HG03442 (cell line): Measurements from ENCODE around the gene WRAP73.
A peak's percentile ranks its signal among the peaks of the same experiment; 100 is the strongest.
"Not testable (repeated sequence)": the region's sequence is repeated elsewhere in the genome, so short reads cannot be mapped to it uniquely, and the experiment has no call there.

Experiments used
- ATAC-seq: cut with Tn5 transposase; IDR thresholded peaks from one replicate; pipeline ENCODE4 v1.9.1; 2021; ENCODE audit warnings: mild to moderate bottlenecking, moderate library complexity; ENCODE audit not compliant: unreplicated experiment

WRAP73 gene

DNA sequence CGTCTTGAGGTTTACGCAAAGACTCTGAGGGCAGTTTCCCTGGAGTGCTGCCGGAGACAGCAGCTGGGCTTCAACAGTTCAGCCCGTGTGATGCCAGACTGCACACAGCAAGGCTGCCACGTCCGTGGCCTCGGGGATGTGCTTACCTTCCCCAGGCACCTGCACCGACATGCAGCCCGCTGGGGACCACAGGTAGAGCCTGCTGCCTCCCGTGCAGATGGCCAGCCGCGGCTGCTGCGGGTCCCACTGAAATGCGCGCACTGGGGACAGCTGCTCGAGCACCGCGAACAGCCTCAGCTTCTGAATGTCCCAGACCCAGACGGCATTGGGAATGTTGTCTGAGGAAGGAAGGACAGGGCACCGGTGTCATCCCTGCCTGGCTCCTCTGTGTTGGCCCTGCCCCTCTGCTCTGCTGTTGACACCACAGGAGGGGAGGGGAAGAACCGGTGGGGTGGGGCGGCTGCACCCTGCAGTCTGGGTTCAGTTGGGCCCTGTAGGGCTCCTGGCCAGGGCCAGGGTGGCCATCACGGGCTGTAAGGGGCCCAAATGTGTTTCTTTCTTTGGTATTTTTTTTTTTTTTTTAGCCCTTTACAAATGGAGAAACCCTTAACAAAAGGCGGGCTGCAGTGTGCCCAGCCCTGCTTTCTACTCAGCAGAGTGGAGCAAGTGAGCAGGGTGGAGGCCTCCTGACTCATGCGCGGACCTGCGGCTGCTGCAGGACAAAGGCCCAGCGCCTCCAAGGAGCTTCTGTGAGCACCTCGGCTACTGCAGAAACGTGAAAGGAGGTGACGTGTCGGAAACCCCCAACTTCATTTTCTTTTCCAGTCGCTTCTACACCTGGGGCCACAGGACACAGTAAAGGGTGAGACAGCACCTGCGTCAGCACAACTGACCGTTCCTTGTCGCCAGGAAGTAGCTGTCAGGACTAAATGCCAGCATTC lies 18.3 kb downstream of the WRAP73 start:
- ATAC-seq, result no peak

DNA sequence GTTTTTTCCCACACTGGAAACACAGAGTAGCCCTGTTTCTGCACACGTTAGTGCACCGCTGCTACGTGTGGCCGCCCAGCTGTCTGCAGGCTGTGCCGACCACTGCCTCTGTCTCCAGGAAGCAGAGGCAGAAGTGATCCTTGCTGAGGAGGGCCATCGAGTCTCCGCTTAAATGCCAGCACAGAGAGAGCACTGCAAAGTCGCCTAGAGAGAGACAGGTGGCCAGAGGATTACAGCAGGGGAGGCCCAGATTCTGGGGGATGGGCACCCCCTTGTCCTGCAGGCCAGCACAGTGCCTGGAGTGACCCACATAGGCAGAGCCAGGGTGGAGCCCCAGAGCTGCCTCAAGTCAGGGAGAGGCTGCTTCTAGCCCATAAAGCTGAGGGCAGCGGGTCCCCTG lies 19.0 kb downstream of the WRAP73 start:
- ATAC-seq, result no peak

DNA sequence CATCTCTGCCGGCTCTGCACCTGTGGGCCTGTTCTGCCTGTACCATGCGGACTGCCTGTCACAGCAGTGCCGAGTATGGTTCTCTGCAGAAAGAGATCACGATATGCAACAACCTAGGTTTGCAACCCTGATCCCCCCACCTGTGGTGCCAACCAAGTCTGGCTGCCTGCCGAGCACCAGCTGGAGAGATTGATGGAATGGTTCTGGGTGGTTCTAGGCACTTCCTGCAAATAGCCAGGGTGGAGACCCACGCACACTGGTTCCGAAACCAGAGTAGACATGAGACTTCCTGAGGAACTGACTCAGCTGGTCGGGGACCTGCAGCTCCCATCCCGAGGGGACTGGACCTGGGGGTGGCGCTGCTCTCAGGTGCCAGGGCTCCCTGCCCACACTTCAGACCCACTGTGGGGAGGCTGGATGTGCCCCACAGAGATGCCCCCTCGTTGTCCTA lies 19.7 kb downstream of the WRAP73 start:
- ATAC-seq, result no peak

DNA sequence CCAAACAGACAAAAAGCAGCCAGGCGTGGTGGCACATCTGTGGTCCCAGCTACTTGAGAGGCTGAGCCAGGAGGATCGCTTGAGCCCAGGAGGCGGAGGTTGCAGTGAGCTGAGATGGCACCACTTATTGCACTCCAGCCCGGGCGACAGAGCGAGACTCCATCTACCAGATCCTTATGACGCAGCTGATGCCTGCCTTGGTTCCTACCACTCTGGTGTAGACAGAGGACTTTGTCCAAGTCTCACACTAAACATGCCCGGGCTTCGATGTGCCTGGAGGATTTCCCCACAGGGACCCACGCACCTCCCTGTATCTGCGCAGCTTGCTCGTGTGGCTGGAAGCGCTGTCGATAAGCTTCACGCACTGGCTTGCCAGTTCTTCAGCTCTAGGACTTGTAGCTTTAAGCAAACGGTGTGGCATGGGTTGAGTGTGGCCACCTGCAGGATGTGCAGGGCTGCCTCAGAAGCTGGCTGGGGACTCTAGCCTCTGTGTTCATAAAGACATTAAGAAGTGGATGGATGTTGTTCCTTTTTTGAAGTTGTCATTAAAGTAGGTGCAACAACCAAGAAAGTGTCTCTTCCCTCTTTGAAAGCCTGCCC lies 20.2 kb downstream of the WRAP73 start:
- ATAC-seq, result no peak

DNA sequence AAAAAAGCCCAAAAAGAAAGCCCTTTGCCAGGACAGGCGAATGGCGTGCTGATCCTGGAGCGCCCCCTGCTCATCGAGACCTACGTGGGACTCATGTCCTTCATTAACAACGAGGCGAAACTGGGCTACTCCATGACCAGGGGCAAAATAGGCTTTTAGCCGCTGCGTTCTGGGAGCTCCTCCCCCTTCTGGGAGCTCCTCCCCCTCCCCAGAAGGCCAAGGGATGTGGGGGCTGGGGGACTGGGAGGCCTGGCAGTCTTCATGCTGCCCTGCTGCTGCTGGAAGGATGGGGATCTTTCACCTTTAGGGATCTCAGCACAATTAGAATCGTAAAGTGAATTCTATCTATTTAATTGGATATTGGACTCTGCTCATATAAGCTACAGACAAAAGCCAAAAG lies 21.5 kb downstream of the WRAP73 start:
- ATAC-seq, result no peak

DNA sequence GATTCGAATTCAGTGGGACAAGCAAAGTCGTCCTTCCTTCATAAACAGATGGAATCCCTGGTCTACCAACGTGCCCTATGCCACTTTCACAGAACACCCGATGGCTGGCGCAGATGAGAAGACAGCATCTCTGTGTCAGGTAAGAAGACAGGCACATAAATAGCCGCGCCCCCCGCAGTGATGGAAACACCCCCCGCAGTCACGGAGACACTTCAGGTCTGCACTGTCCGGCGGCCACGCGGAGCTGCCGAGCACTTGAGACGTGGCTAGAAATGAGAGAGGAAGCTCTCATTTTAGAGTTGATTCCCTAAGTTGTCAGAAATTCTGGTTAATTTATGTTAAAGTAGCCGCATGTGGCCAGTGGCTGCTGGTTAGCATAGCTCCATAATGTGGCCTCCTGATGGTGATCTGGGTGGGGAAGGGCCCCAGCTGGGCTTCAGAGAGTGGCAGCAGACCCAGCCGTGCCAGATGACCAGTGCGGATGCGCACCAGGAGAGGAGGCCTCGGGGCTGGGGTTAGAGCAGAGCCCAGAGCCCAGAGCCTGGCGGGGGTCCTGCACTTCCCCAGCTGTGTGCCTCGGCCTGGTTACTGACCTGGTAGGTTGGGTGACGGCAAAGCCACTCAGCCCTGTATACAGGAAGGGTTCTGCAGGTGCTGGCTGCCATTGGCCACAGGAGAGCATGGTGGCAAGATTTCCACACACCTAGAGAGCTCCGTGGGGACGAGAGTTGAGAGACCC lies 22.2 kb downstream of the WRAP73 start:
- no peak for ATAC-seq

DNA sequence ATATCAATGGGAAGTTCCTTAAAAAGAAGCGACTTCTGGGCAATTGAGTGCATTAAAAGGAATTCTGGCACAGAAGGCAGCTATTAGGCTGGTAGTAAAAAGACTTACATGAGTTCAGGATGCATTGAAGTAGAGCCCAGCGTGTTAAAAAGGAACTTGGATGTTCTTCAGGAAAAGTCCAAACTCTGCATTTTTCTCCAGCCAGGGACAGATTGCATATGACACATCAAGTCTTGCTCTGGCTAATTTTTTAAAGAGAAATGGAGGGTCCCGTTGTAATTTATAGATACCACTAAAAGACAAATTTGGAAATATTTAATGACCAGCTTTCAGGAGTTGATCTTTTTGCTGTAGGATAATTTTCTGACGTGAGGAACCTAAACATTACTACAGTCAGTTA lies 23.9 kb downstream of the WRAP73 start:
- ATAC-seq, result no peak

DNA sequence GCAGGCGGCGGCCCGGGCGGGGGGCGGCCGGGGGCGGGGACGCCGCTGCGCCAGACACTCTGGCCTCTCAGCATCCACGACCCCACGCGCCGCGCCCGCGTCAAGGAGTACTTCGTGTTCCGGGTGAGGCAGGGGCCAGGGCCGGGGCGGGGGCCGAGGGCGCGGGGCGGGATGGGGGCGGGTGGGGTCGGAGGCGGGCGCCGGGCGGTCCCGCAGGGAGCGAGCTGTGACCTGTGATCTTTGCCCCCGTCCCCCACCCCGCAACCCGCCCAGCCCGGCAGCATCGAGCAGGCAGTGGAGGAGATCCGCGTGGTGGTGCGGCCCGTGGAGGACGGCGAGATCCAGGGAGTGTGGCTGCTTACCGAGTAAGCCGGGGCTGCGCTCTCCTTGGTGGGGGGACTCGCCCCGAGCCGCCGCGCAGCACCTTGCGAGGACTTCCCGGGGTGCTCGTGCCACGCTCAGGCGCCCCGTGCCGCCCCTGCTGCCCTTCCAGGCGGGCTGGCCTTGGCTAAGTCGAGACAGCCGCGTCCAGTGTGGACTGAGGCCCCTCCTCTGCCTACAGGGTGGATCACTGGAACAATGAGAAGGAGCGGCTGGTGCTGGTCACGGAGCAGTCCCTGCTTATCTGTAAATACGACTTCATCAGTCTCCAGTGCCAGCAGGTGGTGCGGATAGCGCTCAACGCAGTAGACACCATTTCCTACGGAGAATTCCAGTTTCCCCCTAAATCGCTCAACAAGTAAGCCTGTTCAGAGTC lies 24.6 kb downstream of the WRAP73 start:
- ATAC-seq, result peak; percentile 20

DNA sequence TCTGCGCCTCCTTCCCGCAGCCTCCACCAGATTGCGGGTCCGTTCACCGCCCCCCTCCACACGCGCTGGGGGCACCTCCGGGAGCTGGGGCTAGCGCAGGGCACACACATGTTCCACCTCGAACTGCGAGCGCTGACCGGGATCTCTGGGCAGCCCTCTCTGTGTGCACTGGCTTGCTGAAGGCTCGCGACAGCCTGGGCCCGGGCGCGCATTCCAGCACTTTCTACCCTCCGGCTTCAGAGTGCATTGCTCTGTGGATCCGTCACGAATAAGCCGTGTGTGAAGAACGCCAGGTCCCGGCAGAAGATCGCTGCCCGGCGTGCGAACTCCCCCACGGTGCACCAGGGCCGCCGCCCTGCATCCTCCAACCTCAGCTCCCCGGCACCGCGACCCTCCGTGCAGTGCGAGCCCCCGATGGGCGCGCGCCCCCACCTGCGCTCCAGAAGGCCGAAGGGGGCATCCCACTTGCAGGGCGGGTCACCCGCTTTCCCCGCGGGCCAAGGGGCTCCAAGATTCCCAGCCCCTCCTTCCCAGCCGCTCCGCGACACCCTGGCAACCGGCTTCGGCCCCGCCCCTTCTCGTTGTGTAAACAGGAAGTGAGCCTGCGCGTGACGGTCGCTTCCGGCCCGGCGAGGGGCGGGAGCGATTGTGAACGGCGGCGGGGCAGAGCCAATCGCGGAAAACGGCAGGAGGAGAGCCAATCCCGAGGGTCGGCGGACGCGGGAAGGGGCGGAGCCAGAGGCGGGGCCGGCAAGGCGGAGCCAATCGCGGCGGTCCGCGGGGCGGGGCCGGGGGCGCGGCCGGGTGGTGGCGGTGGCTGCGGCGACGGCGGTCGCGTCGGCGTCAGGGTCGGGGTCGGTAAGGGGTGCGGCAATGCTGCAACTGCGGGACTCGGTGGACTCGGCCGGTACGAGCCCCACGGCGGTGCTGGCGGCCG lies 25.4 kb downstream of the WRAP73 start, which contains the start of gene TPRG1L:
TPRG1L (plus strand) TSS at position 816 of the 937 bp plus-strand sequence; CDS start at position 874, 58 bp downstream.
- peak; percentile 96 for ATAC-seq

DNA sequence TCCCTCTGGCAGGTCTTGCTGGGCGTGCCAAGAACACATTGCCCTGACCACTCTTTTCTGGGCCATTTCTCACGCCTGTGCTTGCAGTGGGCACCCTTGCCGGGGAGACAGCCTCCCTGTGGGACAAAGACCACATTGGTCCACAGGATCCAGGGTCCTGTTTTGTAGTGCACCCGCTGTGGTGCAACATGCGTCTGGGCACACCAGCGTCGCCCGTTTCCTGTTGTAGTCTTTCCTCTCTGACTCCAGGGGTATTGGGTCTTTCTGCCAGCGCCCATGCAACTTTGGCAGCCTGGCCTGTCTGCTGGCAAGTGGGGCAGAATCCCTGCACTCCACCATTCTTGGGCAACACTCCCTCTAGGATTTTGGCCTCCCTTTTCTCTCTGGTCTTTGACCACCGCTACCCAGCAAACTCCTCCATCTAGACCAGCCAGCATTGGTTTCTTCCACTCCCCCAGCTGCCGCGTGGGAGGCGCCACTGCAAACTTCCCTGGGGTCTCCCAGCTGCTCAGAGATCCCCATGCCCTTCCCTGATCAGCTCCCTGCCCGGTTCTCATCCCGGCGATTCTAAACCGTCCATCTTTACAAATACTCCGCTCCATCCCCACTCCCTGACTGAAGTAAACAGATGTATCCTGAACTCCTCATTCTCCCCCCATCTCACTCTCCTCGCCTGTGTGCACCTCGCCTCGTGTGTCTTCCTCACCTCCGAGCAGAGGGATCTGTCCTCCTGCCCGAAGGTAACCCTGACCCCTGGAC lies 26.3 kb downstream of the WRAP73 start:
- ATAC-seq, result no peak

DNA sequence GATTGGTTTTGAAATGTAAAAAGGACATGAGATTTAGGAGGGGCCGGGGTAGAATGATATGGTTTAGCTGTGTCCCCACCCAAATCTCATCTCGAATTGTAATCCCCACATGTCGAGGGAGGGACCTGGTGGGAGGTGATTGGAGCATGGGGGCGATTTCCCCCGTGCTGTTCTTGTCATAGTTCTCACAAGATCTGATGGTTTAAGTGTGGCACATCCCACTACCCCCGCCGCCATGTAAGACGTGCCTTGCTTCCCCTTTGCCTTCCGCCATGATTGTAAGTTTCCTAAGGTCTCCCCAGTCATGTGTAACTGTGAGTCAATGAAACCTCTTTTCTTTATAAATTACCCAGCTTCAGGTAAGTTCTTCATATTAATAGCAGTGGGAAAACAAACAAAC lies 27.8 kb downstream of the WRAP73 start:
- not testable (repeated sequence) for ATAC-seq

DNA sequence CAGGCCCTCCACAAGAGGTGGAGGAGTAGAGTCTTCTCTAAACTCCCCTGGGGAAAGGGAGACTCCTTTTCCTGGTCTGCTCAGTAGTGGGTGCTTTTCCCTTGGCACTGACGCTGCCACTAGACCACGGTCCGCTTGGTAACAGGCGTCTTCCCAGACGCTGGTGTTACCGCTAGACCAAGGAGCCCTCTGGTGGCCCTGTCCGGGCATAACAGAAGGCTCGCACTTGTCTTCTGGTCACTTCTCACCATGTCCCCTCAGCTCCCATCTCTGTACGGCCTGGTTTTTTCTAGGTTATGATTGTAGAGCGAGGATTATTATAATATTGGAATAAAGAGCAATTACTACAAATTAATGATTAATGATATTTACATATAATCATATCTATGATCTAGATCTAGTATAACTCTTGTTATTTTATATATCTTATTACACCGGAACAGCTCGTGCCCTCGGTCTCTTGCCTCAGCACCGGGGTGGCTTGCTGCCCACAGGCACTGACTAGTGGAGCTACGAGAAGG lies 28.7 kb downstream of the WRAP73 start:
- not testable (repeated sequence) for ATAC-seq

DNA sequence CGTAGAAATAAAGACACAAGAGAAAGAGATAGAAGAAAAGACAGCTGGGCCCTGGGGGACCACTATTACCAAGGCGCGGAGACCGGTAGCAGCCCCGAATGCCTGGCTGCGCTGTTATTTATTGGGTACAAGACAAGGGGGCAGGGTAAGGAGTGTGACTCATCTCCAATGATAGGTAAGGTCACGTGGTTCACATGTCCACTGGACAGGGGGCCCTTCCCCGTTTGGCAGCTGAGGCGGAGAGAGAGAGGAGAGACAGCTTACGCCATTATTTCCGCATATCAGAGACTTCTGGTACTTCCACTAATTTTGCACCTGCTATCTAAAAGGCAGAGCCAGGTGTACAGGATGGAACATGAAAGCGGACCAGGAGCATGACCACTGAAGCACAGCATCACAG lies 29.2 kb downstream of the WRAP73 start:
- no peak for ATAC-seq

DNA sequence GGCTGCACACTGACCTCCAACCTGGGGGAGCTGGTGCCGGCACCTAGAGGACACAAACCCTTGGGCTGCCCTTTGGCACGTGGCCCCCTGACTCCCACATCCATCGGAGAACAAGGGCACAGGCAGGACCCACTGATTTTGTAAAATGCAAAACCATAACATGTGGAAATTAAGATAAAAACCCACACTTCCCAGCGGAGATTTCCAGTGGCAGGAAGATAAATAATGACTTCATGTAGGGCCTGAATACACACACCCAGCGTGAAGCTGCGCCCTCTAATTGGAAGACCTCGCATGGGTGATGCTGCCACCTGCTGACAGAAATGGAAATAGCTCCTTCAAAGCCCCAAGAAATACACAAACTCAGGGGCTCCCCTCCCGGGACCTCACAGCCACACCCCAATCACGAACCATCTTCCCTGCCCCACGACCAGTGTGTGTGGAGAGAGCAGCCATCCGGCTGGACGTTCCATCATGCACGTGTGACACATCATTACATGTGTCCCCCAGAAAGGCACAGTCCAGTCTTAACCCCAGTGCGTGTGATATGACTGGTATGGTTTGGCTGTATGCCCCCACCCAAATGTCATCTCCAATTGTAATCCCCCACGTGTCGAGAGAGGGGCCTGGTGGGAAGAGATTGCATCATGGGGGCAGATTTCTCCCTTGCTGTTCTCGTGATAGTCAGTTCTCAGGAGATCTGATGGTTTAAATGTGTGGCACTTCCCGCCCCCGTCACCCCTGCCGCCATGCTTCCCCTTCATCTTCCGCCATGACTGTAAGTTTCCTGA lies 30.8 kb downstream of the WRAP73 start:
- no peak for ATAC-seq

DNA sequence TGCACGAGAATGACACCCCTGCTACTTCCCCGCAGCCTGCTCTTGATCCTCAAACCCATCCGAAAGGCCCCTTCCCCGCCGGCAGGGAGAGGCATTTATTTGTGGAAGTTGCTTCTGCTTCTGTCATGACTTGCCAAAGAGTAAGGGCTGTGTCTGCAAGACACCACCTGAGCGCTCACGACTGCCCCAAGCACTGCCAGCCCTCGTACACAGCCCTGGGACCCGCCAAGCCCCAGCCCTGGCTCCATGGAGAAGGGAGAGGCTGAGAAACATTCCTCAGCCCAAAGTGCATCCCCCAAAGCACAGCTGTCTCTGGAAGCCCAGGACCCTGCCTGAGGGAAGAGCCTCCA lies 31.4 kb downstream of the WRAP73 start:
- ATAC-seq, result no peak

DNA sequence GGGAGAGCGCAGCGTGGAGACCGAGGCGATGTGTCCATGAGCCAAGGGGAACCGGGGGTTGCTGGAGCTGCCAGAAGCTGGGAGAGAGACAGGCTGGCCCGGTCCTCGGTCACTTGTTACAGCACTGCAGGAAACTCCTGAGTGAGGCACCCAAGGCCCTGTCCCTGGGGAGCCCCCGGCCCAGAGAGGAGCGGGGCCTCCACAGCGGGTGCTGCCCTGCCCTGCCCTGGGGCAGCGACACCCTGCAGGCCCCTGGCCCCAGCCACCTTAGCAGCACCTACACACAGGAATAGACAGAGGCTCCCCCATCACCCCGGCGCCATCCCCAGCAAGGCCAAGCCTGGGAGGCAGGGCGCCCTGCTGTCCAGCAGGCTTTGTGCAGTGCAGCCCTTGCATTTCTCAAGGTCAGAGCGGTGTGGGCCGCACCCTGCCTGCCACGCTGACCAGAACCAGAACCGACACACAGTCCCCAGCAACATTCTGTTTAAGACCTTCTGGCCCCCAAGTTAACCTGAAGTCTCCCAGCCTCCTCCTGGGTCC lies 32.0 kb downstream of the WRAP73 start:
- no peak for ATAC-seq

DNA sequence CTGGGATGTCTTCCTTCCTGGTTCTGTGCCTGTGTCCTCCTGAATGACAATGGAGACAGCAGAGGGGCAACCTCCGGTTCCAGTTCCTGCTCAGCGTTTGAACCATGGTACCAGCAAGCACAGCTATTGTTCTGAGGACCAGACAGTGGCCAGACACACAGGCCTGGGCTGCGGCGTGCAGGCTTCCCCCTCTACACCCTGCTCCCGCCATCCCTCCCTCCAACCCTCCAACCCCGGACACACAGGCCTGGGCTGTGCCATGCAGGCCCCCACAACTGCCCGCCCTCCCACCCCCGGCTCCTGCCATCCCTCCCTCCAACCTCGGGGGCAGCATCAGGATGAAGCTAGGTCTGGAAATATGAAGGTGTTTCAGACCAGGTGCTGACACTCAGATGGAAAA lies 33.0 kb downstream of the WRAP73 start:
- ATAC-seq, result no peak
